Loucy (cell line): ENCODE measurements around the gene RAD51B.

Experiments
- H2AFZ ChIP-seq: fragments of 200-600 bp; sonication (generic); 2 replicates; pipeline ENCODE4 v1.6.0; 2016; ENCODE audit warnings: antibody characterized with exemption, mild to moderate bottlenecking, low read length, moderate library complexity
- H3F3A ChIP-seq: fragments of 200-600 bp; 2 replicates; pipeline ENCODE4 v1.6.0; 2016; ENCODE audit warnings: antibody characterized with exemption, low read depth, mild to moderate bottlenecking
- H3K27me3 ChIP-seq: fragments of 200-600 bp; sonication (generic); 2 replicates; pipeline ENCODE4 v1.6.1; 2014; ENCODE audit warnings: low read length, mild to moderate bottlenecking; ENCODE audit not compliant: insufficient read depth, poor library complexity, severe bottlenecking
- H3K36me3 ChIP-seq: fragments of 200-600 bp; sonication (generic); 2 replicates; pipeline ENCODE4 v1.6.1; 2016; ENCODE audit warnings: low read length; ENCODE audit not compliant: insufficient read depth
- H3K4me1 ChIP-seq: fragments of 200-600 bp; sonication (generic); 2 replicates; pipeline ENCODE4 v1.5.1; 2014; ENCODE audit warnings: low read length, mild to moderate bottlenecking; ENCODE audit not compliant: insufficient read depth, poor library complexity, severe bottlenecking
- H3K4me2 ChIP-seq: fragments of 200-600 bp; sonication (generic); 2 replicates; pipeline ENCODE4 v1.6.0; 2014; ENCODE audit warnings: antibody characterized with exemption, low read length, low read depth, mild to moderate bottlenecking; ENCODE audit not compliant: poor library complexity, severe bottlenecking
- H3K4me3 ChIP-seq: fragments of 200-600 bp; sonication (generic); 2 replicates; pipeline ENCODE4 v1.5.1; 2014; ENCODE audit warnings: low read length, mild to moderate bottlenecking, mixed read lengths; ENCODE audit not compliant: poor library complexity, severe bottlenecking
- H3K79me2 ChIP-seq: fragments of 200-600 bp; sonication (generic); 2 replicates; pipeline ENCODE4 v1.6.1; 2014; ENCODE audit warnings: low read length; ENCODE audit not compliant: insufficient read depth
- H3K9ac ChIP-seq: fragments of 200-600 bp; sonication (generic); 2 replicates; pipeline ENCODE4 v1.6.0; 2014; ENCODE audit warnings: mild to moderate bottlenecking, low read depth, low read length, moderate library complexity; ENCODE audit not compliant: poor library complexity, severe bottlenecking
- H3K9me2 ChIP-seq: fragments of 200-600 bp; sonication (generic); replicated peaks from 2 replicates; pipeline ENCODE4 v1.6.1; 2016; ENCODE audit warnings: low read depth, low read length, mixed read lengths
- H3K9me3 ChIP-seq: fragments of 200-600 bp; sonication (generic); 2 replicates; pipeline ENCODE4 v1.6.1; 2014; ENCODE audit warnings: mild to moderate bottlenecking, antibody characterized with exemption, low read length, low read depth; ENCODE audit not compliant: insufficient read depth
- H4K20me1 ChIP-seq: fragments of 200-600 bp; sonication (generic); 2 replicates; pipeline ENCODE4 v1.6.0; 2014; ENCODE audit warnings: antibody characterized with exemption, low read length, mild to moderate bottlenecking; ENCODE audit not compliant: insufficient read depth, poor library complexity, severe bottlenecking
- EZH2phosphoT487 ChIP-seq: fragments of 200-600 bp; IDR thresholded peaks from 2 replicates; pipeline ENCODE4 v1.6.1; 2018; ENCODE audit warnings: antibody characterized with exemption, mild to moderate bottlenecking, moderate library complexity, borderline replicate concordance
- TF ChIP-seq, protein P1 (sequence below): fragments of 200-600 bp; sonication (generic); conservative IDR thresholded peaks from 2 replicates; pipeline ENCODE4 v1.5.1; 2014; ENCODE audit warnings: mild to moderate bottlenecking, antibody characterized with exemption, low read length

The RAD51B gene

DNA sequence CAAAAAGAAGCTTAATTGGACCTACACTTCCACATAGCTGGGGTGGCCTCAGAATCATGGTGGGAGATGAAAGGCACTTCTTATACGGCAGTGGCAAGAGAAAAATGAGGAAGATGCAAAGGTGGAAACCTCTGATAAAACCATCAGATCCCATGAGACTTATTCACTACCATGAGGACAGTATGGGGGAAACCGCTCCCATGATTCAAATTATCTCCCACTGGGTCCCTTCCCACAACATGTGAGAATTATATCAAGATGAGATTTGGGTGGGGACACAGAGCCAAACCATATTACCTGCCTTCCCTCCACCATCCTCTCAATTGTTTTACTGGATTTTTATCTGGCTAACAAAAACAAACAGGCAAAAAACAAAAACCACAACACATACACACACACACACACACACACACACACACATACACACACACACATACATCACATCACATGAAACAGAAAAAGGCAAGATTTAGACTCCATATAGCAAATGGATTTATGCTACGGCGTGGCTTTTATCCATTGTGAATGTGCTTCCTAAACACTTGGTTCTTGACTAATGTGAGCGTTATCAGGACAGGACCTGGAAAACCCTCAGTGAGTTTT is 906.6 kb downstream of the RAD51B start:
- H4K20me1 ChIP-seq, result no peaks in the 10 kb centered on the region
- H3K27me3 ChIP-seq, result no peaks in the 10 kb centered on the region
- H3K4me3 ChIP-seq, result no peak overlapping the region
- H3K9ac ChIP-seq, result no peak overlapping the region
- no peaks in the 10 kb centered on the region for H3K9me3 ChIP-seq
- H3K4me1 ChIP-seq, result peaks cover 36% of the 10 kb centered on the region
- no peaks in the 10 kb centered on the region for H3F3A ChIP-seq
- no peak overlapping the region for H2AFZ ChIP-seq
- no peak for TF ChIP-seq EZH2phosphoT487
- TF ChIP-seq, protein P1, sequence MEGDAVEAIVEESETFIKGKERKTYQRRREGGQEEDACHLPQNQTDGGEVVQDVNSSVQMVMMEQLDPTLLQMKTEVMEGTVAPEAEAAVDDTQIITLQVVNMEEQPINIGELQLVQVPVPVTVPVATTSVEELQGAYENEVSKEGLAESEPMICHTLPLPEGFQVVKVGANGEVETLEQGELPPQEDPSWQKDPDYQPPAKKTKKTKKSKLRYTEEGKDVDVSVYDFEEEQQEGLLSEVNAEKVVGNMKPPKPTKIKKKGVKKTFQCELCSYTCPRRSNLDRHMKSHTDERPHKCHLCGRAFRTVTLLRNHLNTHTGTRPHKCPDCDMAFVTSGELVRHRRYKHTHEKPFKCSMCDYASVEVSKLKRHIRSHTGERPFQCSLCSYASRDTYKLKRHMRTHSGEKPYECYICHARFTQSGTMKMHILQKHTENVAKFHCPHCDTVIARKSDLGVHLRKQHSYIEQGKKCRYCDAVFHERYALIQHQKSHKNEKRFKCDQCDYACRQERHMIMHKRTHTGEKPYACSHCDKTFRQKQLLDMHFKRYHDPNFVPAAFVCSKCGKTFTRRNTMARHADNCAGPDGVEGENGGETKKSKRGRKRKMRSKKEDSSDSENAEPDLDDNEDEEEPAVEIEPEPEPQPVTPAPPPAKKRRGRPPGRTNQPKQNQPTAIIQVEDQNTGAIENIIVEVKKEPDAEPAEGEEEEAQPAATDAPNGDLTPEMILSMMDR, result no peak
- no peaks in the 10 kb centered on the region for H3K79me2 ChIP-seq
- no peak overlapping the region for H3K4me2 ChIP-seq
- H3K9me2 ChIP-seq, result no peaks in the 10 kb centered on the region
- H3K36me3 ChIP-seq, result no peaks in the 10 kb centered on the region

DNA sequence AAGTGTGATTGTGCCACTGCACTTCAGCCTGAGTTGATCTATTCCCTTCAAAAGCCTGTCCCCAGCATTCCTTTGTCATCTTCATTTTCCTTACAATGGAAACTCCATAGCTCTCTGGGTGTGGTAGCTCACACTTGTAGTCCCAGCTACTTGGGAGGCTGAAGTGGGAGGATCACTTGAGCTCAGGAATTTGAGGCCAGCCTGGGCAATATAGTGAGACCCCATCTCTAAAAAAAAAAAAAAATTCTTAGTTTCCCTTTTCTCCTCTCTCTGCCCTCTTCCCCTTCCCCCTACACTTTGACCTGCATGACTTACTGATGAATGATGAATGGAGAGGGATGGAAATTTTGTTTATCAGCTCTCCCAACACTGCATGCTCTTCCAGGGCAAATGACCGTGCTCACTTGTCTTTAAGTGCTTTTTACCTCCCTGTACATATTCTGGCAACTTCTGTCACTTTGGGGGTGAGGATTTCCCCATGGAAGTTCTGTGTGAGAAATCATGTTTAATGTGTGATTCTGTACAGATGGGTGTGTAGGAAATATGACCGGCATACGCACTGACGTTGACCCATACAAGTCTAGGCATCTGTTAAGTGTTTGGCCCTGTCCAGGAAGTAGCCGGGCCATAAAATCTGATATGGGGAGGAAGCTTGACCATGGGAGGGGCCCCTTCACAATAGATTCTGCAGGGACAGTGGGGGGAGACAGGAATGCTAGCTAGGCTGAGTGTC is 907.9 kb downstream of the RAD51B start:
- Histone ChIP-seq H3K9me3 (no peaks in the 10 kb centered on the region), H3K27me3 (no peaks in the 10 kb centered on the region), H3F3A (no peaks in the 10 kb centered on the region), H2AFZ (no peak overlapping the region), H3K79me2 (no peaks in the 10 kb centered on the region), H4K20me1 (no peaks in the 10 kb centered on the region), H3K9me2 (no peaks in the 10 kb centered on the region), H3K4me3 (no peak overlapping the region), H3K4me1 (peaks cover 47% of the 10 kb centered on the region), H3K36me3 (no peaks in the 10 kb centered on the region), H3K4me2 (no peak overlapping the region), H3K9ac (no peak overlapping the region)
- TF ChIP-seq, protein P1, result no peak
- TF ChIP-seq EZH2phosphoT487, result no peak

DNA sequence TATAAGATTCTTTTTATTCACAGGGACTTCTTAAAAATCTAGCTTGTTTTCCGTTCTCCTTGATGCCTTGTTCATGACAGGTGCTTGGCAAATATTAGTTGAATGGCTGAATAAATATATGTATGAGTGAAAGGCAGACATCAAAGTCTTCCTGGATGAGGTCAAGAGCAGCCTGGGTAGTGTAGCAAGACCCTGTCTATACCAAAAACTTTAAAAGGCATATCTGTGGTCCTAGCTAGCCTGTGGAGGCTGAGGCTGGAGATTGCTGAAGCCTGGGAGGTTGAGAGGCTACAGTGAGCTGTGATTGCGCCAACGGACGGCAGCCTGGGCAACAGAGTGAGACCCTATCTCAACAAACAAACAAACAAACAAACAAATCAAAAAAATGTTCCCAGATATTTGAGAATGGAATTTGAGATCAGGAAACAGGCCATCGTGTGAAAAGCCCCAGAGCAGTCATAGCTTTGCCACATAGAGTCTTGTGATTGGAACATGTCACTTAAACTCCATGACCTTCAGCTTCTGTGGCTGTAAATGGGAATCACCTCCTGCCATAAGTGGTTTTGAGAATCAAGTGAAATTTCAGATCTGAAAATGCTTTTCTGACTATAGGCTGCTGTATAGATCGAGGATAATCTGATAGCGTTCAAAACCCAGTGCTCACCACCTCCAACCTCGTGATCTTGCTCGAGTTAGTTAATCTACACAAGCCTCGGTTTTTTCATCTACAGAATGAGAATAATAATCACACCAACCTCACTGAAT is 908.9 kb downstream of the RAD51B start:
- Histone ChIP-seq H3K79me2 (no peaks in the 10 kb centered on the region), H3K4me2 (no peak overlapping the region), H3K27me3 (no peaks in the 10 kb centered on the region)

More for the DNA sequence above, 908.9 kb downstream of the RAD51B start:
- Histone ChIP-seq H3K36me3 (no peaks in the 10 kb centered on the region), H3K4me3 (no peak overlapping the region), H3K9me2 (no peaks in the 10 kb centered on the region), H2AFZ (no peak overlapping the region), H3K4me1 (peaks cover 57% of the 10 kb centered on the region), H3K9me3 (no peaks in the 10 kb centered on the region), H3F3A (no peaks in the 10 kb centered on the region), H4K20me1 (no peaks in the 10 kb centered on the region), H3K9ac (no peak overlapping the region)
- TF ChIP-seq, protein P1, result no peak
- no peak for TF ChIP-seq EZH2phosphoT487
